NCI-H1105 treated with DMSO at 0.1 percent for 48 hours (cell line): ENCODE results near the gene SURF1.
A peak's percentile ranks its signal among the peaks of the same experiment; 100 is the strongest.
"Not testable (repeated sequence)": the region's sequence is repeated elsewhere in the genome, so short reads cannot be mapped to it uniquely, and the experiment has no call there.

ENCODE experiments used
- DNase-seq: peaks from one replicate; lab custom pipeline; 2025; lab: John Stamatoyannopoulos, UW

Gene SURF1

GRCh38 chr9:133383438-133383837, 27.2 kb upstream of the SURF1 start:
- DNase-seq: no peak

- DNase-seq: no peak
These were observed 26.3 kb upstream of the SURF1 start for GRCh38 chr9:133382507-133383141.

GRCh38 chr9:133380734-133381133, 24.4 kb upstream of the SURF1 start:
- DNase-seq: no peak

DNA sequence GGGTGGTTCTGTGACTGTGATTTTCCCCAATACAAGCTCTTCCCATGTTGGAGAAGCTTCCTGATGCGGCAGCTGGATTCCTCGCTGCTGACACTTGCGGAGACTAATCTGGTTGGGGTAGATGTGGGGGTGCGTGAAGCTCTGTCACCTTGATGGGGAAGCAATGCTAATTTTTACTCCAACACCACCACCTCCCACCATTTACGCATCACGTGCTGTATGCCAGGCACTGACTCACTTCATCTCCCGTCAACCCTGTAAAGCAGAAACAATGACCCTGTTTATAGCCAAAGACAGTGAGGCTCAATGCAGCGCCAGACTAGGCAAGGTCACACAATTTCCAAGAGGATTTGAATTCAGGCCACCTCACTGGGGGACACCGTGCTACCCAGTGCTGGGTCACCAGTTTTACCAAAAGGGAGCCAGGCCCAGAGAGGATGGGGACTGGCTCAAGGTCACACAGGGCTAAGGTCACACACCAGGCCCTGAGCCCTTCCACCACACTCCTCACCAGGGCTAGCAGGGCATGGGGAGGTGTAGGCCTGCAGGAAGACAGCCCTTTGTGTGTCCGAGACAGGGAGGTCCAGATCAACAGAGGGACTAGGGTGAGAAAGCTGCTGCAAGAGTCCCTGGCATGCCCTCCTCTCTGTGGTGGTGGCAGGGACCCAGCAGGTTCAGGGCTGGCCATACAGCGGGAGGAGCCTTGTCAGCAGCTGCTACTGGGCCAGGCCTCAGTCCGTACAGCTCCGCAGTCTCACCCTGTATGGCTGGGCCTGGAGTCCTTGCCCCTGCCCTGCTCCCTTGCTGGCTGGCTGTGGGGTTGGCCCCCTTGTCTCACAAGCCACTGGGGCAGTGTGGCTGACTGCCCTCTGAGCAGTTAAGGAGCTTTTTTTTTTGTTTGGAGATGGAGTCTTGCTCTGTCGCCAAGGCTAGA, 23.1 kb upstream of the SURF1 start:
- no peak for DNase-seq

DNA sequence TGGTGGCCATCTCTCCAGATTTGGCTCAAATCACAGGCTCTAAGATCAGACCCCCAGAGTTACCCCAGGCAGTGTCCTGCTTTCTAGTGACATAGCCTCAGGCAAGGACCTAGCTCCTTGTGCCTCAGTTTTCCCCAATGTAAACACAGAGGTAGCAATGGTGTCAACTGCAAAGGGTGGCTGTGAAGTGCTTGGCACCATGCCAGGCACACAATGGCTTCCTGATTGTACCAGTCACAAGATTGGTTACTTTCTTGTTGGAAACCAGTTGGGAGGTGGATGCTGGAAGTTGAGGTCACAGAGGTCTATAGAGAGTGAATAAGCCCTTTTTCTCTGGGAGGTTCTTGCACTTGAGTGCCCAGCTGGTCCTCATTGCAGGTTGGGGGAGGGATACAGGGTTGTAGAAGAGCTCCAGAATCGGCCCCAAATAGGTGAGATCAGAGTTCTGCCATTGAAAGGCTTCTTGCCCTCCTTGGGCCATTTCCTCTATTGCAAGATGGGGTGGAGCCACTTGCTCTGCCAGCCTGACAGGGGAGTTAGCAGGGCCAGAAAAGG, 22.2 kb upstream of the SURF1 start:
- DNase-seq: no peak

DNA sequence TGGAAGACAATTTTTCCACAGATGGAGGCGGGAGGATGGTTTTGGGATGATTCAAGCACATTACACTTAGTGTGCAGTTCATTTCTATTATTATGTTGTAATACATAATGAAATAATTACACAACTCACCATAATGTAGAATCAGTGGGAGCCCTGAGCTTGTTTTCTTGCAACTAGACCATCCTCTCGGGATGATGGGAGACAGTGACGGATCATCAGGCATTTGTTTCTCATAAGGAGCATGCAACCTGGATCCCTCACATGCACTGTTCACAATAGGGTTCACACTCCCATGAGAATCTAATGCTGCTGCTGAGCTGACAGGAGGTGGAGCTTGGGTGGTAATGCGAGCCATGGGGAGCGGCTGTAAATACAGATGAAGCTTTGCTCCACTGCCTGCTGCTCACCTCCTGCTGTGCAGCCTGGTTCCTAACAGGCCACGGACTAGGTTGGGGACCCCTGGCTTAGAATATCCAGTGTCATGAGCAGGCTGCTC, 21.5 kb upstream of the SURF1 start:
- no peak for DNase-seq

GRCh38 chr9:133377280-133377679, 21.0 kb upstream of the SURF1 start:
- DNase-seq: not testable (repeated sequence)

- DNase-seq: peak; percentile 88
These were observed 19.7 kb upstream of the SURF1 start, which contains the start of the genes STKLD1 and SURF4 for GRCh38 chr9:133375724-133376654. TSS of gene STKLD1 (plus strand) at chr9:133376366. CDS start at chr9:133376474, 108 bp downstream. TSS of gene SURF4 (minus strand) at chr9:133376060. CDS start at chr9:133375969, 91 bp downstream.

DNA sequence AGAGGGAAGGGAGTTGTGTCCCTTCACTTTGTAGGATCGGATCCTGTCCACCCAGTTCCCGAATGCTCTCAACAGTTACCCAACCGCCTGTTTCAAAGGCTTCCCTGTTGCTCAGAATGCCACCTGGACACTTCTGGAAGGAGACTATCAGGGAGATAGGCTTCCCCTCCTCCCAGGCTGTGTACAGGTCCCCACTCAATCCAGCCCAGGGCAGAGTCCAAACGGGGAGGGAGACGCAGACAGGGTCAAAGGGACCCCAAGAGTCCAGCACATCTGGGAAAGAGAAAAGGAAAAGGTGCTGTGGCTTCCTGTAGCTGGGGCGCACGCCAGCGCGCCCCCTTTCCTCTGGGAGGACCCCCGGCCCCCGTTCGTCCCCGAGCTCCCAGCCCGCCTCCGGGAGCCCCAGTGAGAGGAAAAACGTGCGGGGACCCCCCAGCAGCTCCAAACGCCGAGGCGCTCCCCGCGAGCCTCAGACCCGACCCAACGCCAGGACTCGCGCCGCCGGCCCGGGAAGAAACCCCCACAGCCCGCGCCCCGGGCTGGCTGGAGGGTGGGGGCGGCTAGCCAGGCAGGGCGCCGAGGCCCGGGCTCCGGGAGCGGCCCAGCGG, 18.9 kb upstream of the SURF1 start:
- DNase-seq: no peak

- no peak for DNase-seq
These were observed 18.4 kb upstream of the SURF1 start for GRCh38 chr9:133374612-133375115.

DNA sequence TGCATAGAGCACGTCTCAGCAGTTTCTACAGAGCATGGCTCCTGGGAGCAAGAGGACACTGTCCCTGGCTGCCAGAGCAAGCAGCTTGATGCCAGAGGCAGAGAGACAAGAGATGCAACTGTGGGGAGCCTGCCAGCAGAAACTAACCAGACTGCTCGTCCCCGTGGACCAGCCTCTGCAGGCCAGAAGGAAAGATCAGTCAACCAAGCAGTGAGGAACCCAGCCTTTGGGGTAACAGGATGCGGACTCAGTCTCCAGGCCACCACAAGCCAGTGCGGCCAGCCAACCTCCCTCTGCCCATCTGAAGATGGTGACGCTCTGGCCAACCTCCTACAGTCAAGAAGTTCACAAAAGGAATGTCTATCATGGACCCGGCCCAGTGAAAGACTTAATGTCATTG, 15.9 kb upstream of the SURF1 start:
- DNase-seq: no peak

- no peak for DNase-seq
These were observed 15.0 kb upstream of the SURF1 start for GRCh38 chr9:133371261-133371711.

DNA sequence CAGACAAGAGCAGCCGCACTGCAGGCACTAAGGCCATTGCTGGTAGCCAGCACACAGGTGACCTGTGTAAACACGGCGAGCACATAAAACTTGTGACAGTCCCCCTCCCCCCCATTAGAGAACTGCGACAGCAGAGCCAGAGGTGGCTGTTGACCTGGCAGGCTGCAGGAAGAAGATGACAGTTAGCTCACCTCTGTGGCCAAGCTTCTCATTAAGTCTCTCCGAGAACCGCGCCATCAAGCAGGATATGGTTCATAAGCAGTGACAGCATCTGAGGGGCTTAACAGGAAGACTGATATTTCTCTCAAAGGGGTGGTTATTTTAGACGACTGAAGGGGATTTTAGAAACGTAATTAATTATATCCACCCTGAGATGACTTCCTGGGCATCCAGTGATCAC, 14.4 kb upstream of the SURF1 start:
- DNase-seq: no peak

DNA sequence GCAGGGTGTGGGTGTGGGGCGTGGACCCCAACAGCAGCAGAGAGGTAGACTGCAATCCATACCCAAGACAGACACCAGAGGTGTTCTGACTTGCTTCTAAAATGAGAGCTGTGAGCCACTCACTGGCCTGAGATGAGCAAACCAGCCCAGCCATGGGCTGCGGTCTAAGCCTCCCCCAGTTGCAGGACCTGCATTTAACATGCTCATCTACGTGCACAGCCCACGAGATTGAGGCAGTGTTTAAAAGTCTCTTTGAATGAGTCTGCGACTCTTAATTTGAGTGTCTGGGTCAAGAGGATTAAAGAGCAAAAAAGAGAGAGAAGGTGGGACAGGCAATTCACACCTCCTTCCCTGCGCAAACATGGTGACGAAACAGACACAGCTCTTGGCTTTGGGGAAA, 13.6 kb upstream of the SURF1 start:
- no peak for DNase-seq

DNA sequence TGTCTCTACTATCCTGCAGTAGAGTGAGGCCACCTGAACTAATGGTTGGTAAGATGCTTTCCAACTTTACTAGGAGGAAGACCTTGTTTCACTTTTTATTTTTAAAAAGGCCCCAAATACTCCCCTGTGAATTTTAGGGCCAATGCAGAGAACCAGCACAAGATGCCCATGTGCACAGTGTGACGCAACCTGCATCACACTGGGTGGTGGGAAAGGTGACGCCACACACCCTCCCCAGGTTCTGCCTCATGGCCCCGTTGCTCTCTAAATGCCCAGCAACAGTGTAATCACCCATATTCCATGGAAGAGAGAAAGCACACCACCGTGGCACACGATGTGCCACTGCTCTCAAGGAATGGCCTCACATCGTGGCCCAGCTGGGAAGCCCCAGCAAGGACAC, 13.1 kb upstream of the SURF1 start:
- DNase-seq: no peak

DNA sequence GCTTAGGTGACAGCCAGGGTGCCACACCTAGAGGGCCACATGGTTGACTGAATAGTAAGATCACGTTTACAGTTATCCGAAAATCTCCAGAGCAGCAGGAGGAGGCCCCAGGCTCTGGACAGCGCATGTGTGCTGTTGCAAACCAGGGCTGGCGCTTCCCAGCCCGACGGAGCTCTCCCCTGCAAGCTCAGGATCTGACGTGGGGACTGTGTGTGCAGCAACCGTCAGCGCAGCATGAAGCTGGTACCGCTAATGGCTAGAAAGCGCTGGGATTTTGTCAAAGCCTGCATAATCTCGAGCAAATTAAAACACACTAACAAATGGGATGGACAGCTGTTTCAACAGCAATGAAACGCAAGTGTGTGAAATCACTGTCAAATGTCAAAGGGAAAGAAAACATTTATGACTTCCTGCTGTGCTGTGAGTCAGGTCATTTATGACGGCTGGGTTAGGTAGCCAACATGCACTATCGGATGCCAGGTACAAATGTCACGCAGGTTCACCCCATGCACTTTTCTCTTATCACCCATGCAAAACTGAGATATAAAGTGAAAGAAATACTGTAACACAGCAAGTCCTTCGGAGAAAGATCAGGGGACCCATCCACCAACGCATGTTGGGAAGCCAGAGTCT, 12.1 kb upstream of the SURF1 start:
- DNase-seq: no peak

GRCh38 chr9:133367778-133368177, 11.5 kb upstream of the SURF1 start:
- DNase-seq: no peak

DNA sequence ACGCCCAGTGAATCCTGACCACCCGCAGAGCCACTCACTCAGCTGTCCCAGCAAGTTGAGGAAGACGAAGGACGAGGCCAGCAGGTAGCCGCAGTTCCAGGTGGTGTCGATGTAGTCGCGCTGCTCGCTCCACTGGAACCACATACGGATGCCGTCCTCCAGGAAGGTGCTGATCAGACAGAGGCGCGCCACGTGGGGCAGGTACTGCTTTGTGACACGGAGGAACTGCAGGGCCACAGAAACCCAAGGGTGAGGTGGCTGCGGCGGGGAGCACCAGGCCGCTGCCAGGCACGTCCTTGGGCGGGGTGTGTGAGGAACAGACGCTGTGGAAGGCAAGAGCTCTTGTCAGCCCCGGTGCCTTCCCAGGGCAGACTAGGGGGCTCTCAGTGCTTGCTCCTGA, 10.9 kb upstream of the SURF1 start:
- DNase-seq: no peak

- DNase-seq: no peak
These were observed 10.1 kb upstream of the SURF1 start for GRCh38 chr9:133366435-133366834.

- no peak for DNase-seq
These were observed 6.2 kb upstream of the SURF1 start for GRCh38 chr9:133362359-133363044.
